NCI-H1436 treated with DMSO at 0.1 percent for 48 hours (cell line): ENCODE results near the gene SPACA9.

Source experiments
- DNase-seq: peaks from one replicate; lab custom pipeline; 2025; lab: John Stamatoyannopoulos, UW

Gene SPACA9

DNA sequence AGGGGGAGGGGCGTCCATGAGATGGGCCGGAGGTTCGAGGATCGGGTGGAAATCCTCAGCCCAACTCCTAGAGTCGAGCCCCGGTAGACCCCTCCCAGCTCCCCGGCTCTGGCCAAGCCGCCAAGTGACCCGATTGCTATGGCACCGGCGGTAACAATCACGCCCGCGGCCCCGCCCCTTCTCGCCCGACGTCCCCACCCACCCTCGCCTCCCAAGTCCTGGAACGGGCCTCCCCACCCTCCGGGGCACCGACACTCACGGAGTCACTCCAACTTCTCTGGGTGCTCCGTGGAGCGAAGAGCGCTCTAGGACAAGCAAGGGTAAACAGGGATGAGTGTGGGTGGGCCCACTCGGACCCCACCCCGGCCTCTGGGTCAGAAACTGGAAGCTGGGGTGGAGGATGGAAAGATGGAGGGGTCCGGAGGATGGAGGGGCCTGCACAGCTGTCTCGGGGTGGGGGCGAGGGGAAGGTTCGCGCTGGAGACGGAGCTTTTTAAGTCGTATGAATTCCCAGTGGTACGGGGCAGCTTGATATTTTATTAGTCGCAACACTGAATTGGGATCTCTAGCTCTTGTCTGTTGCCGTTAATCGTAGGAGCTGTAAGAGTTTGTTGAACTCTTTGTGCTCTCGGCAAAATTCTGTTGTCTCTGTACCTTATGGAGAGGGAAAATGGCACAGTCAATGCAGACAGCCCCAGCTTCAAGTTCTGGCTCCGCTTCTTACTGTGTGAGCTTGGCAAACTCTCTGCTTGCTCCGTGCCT, at the start of gene SPACA9:
SPACA9 (plus strand) TSS at position 204 of the 762 bp plus-strand sequence. CDS start 5,050 bp downstream, outside the sequence.
- no peak for DNase-seq

- DNase-seq = no peak
These were observed 46.4 kb upstream of the SPACA9 start for GRCh38 chr9:132832171-132832881.

- no peak for DNase-seq
These were observed 45.1 kb upstream of the SPACA9 start for GRCh38 chr9:132833550-132834121.

DNA sequence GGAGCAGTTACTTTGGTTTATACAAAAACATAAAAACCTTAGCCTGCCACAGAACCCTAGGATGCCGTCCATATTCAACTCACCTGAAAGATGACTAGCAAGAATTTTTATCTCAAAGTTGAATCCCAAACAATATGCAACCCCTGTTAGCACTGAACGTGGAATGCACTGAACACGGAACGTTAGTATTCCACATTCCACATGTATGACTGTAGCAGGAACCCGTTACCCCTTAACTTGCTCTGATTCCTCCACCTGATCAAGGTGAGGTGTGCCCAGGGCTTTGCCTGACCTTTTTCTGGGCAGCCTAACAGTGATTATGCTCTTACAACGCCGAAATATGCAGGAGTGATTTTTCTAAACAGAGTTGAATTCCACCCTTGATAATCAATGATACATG, 44.4 kb upstream of the SPACA9 start:
- no peak for DNase-seq

DNA sequence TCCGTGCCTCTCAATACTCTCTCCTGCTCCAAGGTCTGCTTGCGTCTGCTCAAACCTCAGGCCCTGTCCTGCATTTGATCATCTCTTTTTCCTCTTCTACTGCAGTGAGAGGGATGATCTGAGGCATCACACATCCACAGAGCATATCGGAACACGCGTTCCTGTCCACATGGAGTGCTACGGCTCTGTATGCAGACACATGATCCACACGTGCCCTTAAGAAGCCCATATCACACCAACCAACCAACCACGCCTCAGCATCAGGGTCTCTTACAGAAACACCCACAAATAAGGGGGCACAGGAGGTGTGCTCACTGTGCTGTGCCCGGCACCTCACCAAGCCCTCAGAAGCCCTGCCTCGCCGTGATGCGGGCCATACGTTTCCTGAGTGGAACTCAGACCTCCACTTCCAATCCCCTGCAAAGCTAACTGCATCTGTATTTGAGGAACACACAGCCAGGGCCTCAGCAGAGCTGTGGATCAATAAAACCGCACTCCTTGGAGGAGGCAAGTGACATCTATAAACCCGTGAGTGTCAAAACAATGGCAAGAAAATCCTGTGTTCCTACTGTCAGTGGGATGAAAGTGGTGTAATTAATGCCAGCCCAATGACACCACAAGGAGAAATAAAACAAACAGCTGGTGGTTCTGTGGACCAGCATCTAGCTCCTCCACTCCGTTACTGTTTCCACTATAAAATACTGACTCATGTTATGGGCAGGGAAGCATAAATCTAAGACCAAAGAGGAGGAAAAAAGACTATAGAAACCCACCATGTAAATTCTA, 41.0 kb upstream of the SPACA9 start:
- no peak for DNase-seq

- no peak for DNase-seq
These were observed 40.4 kb upstream of the SPACA9 start for GRCh38 chr9:132838291-132838690.

- no peak for DNase-seq
These were observed 37.7 kb upstream of the SPACA9 start for GRCh38 chr9:132840980-132841379.

DNA sequence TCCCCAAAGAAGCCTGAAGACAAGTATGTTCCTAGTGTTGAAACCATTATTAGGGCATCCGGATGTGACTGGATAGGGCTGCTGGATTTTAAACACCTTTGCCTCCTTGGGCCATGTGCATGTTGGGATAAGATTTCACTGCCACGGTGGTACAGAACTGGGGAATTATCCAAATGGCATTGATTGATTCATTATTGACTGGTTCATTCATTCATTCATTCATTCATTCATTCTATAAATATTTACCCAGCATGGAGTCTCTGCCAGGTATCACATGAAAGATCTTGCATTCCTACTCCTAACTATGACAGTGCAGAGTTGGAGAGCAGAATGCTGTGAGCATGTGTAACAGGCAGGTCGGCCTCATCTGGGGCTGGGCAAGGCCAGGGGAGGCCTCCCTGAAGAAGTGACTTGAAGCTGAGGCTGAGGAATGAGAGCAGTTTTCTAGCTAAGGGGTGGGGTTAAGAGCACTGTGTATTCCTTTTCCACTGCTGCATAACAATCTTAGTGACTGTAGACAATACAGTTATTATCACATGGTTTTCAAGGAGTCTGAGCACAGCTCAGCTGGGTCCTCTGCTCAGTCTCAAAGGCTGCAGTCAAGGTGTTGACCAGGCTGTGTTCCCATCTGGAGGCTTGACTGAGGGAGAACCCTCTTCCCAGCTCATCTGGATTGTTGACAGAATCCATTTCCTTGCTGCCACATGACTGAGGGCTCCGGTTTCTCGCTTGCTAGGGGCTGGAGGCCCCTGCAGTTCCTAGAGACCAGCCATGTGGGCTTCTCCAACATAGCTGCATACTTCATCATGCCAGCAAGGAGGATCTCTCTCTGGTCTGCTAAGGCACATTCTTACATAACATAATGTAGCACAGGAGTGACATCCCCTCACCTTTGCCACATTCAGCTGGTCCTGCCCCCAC, 36.3 kb upstream of the SPACA9 start:
- no peak for DNase-seq

DNA sequence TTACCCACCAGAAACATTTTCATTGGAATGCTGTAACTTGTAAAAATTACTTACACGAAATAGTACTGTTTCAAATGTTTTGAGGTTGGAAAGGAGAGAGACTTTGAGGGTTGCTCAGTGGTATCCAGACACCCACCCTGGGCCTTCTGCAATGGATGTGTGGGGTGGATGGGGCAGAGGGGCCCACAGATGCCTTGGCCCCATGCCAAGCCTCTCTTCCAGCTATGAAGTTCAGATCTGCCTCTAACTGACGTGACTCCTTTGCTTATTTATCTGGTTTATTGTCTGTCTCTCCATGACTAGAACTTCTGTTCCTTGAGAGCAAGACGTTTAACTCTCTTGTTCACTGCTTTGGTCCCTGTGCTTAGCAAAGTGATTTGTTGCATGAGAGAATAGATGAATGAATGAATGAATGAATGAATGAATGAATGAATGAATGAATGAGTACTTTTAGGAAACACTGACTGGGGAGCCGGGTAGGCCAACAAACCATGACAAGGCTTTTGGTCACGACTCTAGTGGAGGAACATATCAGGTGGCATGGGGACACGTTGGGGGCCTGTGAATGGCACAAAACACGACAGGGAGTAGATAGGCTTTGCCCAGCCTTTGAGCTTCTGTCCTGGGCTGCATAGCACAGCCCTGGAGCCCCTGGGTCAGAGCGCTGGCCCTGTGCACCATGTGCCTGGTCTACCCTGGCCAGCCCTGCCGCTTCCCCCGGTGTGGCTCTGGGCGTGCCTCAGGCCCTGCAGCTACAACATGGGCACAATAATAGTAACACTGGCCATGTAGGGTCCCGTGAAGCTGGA, 32.4 kb upstream of the SPACA9 start:
- DNase-seq = no peak

DNA sequence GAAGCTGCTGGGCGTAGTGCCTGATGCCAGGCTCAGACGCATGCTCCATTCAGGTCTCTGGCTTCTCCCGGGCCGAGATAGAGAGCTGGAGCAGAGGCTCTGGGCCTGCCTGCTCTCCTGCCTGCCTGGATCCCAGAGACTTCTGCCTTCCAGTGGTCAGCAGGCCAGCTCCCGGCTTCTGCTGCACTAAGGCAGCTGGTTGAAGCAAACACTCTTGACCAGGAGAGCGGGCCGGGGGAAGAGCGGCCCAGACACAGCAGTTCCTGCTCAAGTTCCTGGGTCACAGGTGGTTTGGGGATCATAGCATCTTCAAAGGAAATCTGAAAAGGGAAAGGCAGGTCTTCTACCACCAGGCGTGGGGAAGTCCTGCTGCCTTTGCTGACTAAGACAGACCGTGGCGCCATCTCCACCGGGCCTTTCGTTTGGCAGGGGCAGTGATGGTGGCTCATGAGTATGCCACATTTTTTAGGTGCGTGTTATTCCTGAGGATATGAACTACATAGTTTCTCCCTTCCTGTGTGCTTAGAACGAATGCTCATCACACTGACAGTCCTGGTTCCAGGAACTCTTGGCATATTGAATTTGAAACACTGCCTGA, 31.7 kb upstream of the SPACA9 start:
- no peak for DNase-seq

GRCh38 chr9:132849185-132849706, 29.5 kb upstream of the SPACA9 start:
- no peak for DNase-seq

DNA sequence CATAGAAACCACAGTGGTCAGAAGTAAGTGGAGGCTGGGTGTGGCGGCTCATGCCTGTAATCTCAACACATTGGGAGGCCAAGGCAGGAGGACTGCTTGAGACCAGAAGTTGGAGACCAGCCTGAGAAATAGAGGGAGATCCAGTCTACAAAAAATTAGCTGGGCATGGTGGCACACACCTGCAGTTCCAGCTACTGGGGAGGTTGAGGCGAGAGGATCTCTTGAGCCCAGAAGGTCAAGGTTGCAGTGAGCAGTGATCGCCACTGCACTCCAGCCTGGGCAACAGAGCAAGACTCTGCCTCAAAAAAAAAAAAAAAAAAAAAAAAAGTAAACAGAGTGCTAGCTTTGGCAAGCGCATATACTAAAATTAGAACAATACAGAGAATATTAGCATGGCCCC, 25.2 kb upstream of the SPACA9 start:
- no peak for DNase-seq

GRCh38 chr9:132854832-132855231, 23.9 kb upstream of the SPACA9 start:
- no peak for DNase-seq

DNA sequence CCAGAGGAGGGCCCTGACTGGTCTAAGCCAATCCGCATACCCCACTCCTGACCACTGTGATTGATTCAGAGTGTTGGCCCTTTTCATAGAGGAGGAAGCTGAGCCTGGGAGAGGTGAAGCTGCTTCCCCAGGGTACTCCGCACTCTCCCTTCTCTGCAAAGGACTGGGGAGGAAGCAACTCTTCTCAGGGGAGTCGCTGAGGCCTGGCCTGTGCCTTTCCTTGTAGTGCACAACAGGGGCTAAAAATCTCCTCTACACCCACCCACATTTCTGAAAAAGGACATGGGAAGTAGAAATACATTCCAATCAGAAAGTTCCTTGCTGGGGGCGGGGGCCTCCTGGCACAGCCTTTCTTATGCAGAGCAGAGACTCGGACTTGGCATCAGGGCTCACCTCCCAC, 22.8 kb upstream of the SPACA9 start:
- DNase-seq = no peak

DNA sequence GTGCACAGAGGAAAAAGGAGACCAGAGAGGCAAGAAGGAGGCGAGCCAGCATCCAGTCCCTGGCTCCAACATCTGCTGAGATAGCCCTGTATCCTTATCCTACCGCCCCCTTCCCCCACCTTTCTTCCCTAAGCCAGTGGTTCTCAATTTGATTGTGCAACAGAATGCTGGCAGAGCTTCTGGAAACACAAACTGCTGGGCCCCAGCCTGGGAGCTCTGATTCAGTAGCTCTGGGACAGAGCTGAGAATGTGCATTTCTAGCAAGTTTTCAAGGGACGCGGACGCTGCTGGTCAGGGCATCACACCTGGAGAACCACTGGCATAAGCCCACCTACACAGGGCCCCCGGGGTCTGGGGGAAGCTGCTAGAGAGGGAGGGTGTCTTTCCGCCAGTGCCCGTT, 21.7 kb upstream of the SPACA9 start:
- no peak for DNase-seq

- DNase-seq = no peak
These were observed 20.9 kb upstream of the SPACA9 start for GRCh38 chr9:132857616-132858342.

- no peak for DNase-seq
These were observed 19.9 kb upstream of the SPACA9 start for GRCh38 chr9:132858751-132859150.

- no peak for DNase-seq
These were observed 17.0 kb upstream of the SPACA9 start for GRCh38 chr9:132861666-132862065.

DNA sequence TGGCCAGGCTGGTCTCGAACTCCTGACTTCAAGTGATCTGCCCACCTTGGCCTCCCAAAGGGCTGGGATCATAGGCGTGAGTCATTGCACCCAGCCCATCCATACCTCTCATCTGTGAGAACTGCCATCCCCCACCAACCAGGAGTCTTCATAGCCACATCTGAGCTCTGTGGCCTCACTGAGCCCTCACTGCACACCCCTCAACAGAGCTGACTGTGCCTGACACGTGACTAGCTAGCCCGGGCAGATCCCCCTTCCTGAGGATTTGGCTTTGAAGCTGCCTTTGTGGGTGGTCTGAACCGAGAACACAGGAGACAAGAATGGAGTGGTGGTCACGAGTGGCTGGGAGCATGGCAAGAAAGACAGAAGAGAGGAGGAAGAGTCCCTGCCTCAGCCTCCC, 16.2 kb upstream of the SPACA9 start:
- DNase-seq = no peak
